ENCODE results near the gene ABCA6. TPM values are rescaled to one million over a fixed set of nuclear protein-coding genes. Genes with fewer than 3 reads are reported as not detected.

The ABCA6 gene
- total RNA-seq, 1 donor from 2014 or later, result 37.4 TPM

- H3K36me3 ChIP-seq, result no peaks in the 10 kb centered on the region
- TF ChIP-seq, protein P1, sequence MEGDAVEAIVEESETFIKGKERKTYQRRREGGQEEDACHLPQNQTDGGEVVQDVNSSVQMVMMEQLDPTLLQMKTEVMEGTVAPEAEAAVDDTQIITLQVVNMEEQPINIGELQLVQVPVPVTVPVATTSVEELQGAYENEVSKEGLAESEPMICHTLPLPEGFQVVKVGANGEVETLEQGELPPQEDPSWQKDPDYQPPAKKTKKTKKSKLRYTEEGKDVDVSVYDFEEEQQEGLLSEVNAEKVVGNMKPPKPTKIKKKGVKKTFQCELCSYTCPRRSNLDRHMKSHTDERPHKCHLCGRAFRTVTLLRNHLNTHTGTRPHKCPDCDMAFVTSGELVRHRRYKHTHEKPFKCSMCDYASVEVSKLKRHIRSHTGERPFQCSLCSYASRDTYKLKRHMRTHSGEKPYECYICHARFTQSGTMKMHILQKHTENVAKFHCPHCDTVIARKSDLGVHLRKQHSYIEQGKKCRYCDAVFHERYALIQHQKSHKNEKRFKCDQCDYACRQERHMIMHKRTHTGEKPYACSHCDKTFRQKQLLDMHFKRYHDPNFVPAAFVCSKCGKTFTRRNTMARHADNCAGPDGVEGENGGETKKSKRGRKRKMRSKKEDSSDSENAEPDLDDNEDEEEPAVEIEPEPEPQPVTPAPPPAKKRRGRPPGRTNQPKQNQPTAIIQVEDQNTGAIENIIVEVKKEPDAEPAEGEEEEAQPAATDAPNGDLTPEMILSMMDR (IDR thresholded peaks at IDR 0.05), result no peak
- H3K4me1 ChIP-seq, result peaks cover 0 to 6% of the 10 kb centered on the region in 2 donors
- no peaks in the 10 kb centered on the region for H3K27me3 ChIP-seq
- intact Hi-C loops (cut with DNase I), result no loop called here
- H3K27ac ChIP-seq, result no peak overlapping the region
- no peak overlapping the region for H3K4me3 ChIP-seq
- DNase-seq (ENCODE audit: low spot score in 2 of 2), result no peak
- H3K9me3 ChIP-seq, result no peaks in the 10 kb centered on the region
Measured at GRCh38 chr17:69048634-69049033, 93.1 kb downstream of the ABCA6 start.

GRCh38 chr17:69047368-69048263, 94.1 kb downstream of the ABCA6 start:
- DNase-seq (ENCODE audit: low spot score in 2 of 2), result peak in 1 of 2 donors; percentile 73
- intact Hi-C loops (cut with DNase I), result no loop called here
- H3K4me3 ChIP-seq, result no peak overlapping the region
- H3K4me1 ChIP-seq, result peaks cover 0 to 6% of the 10 kb centered on the region in 2 donors
- no peaks in the 10 kb centered on the region for H3K9me3 ChIP-seq
- TF ChIP-seq, protein P1 (IDR thresholded peaks at IDR 0.05), result no peak
- no peaks in the 10 kb centered on the region for H3K36me3 ChIP-seq
- H3K27ac ChIP-seq, result no peak overlapping the region
- H3K27me3 ChIP-seq, result no peaks in the 10 kb centered on the region

DNA sequence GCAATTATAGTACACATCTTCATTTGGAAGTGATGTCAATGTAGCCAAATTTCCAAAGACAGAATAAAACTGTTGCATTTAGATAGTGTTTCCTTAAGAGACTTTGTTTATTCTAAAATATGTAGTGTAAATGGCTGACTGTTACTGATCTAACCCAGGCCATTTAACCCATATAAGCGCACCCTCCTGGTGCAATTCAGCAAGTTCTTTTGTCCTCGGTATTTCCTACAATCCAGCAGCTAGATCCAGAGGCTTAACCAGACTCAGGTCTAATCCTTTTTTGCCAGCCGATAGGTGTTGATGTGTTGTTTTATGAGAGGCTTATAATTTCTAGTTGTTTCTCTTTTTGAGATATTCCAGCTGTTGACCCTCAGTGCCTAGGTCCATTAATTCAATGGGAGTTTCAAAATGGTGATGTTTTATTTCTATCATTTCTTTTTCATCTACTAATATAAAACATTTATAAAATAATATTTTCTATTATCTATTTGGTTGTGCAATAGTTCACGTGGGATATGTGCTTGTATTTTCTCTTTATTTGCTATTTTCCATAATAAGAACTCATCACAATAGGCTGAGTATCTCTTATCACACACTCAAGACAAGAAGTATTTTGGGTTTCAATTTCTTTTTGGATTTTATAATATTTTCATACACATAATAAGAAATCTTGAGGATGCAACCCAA, 95.4 kb downstream of the ABCA6 start:
- no peak overlapping the region for H3K27ac ChIP-seq
- H3K4me1 ChIP-seq, result peaks cover 0 to 6% of the 10 kb centered on the region in 2 donors
- H3K27me3 ChIP-seq, result no peaks in the 10 kb centered on the region
- no peaks in the 10 kb centered on the region for H3K9me3 ChIP-seq
- intact Hi-C loops (cut with DNase I), result no loop called here
- H3K4me3 ChIP-seq, result no peak overlapping the region
- no peak for DNase-seq (ENCODE audit: low spot score in 2 of 2)
- no peaks in the 10 kb centered on the region for H3K36me3 ChIP-seq
- TF ChIP-seq, protein P1 (IDR thresholded peaks at IDR 0.05), result no peak

- TF ChIP-seq, protein P1 (IDR thresholded peaks at IDR 0.05), result no peak
- Histone ChIP-seq H3K4me1 (peaks cover 0 to 6% of the 10 kb centered on the region in 2 donors), H3K4me3 (no peak overlapping the region), H3K27ac (no peak overlapping the region), H3K9me3 (no peaks in the 10 kb centered on the region), H3K36me3 (no peaks in the 10 kb centered on the region), H3K27me3 (no peaks in the 10 kb centered on the region)
- DNase-seq (ENCODE audit: low spot score in 2 of 2), result no peak
- intact Hi-C loops (cut with DNase I), result no loop called here
Measured at GRCh38 chr17:69045646-69046045, 96.0 kb downstream of the ABCA6 start.

DNA sequence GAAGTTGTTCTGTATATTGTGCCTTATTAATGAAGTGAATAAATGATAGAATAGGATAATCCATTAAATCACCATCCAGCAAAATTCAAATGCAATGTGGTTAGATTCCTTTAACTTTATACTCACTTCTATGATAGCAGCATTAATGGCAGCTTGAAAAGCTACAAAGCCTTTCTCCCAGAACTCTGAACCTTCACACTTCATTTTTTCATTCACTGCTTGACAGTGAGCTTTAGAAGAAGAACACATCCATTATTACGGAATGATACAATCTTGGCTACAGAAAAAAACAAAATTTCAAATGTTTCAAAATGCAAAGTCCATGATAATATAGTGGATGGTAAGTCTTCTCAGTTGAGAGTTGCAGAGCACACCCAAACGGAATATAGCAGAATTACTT, 97.3 kb downstream of the ABCA6 start:
- no peak overlapping the region for H3K4me3 ChIP-seq
- no peaks in the 10 kb centered on the region for H3K9me3 ChIP-seq
- no peaks in the 10 kb centered on the region for H3K36me3 ChIP-seq
- no peak for DNase-seq (ENCODE audit: low spot score in 2 of 2)
- intact Hi-C loops (cut with DNase I), result no loop called here
- no peaks in the 10 kb centered on the region for H3K27me3 ChIP-seq
- TF ChIP-seq, protein P1 (IDR thresholded peaks at IDR 0.05), result no peak
- H3K4me1 ChIP-seq, result peaks cover 0 to 6% of the 10 kb centered on the region in 2 donors
- no peak overlapping the region for H3K27ac ChIP-seq

All from ascending aorta (tissue), 2 donors.